ENCODE data around the gene TMEM132D.

DNA sequence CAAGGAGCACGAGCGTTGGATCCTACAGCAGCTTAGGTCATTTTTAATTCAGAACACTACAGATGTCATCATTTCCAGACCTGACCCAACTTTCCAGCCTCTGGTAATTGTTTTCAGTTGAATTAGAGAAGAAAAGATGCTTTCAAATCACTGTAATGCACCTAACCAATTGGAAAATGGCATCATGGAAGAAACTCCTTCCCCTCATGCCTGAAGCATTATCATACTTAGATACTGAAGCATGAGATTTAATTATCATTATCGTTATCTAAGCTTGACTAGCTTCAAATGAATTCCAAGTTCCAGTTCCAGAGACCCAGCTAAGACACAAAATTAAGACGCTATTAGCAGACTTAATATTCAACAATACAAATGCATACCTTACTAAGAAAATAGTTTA lies 299.3 kb downstream of the TMEM132D start:
- TF ChIP-seq JUN (IDR thresholded peaks at IDR 0.05; ENCODE audit: low read depth, low read length), result no peak
- no peak for TF ChIP-seq SIN3A (conservative IDR thresholded peaks at IDR 0.05 in 1 of 2, IDR thresholded peaks at IDR 0.05 in 1 of 2; ENCODE audit: low read depth in 1 of 2, low read length in 2 of 2)
- TF ChIP-seq CTCF (IDR thresholded peaks at IDR 0.05; ENCODE audit: control extremely low read depth in 1 of 3, insufficient read depth in 1 of 3, low read depth in 1 of 3, low read length in 3 of 3), result no peak
- no peak for TF ChIP-seq RAD21 (IDR thresholded peaks at IDR 0.05 in 1 of 2, conservative IDR thresholded peaks at IDR 0.05 in 1 of 2; ENCODE audit: low read depth in 2 of 2, low read length in 2 of 2)
- TF ChIP-seq YY1 (IDR thresholded peaks at IDR 0.05; ENCODE audit: low read depth, low read length), result no peak
- TF ChIP-seq POLR2AphosphoS5 (IDR thresholded peaks at IDR 0.05; ENCODE audit: low read depth, low read length), result no peak
- no peak for TF ChIP-seq ZNF274 (IDR thresholded peaks at IDR 0.05; ENCODE audit: borderline replicate concordance, extremely low read depth, low read length)
- TF ChIP-seq RBBP5 (IDR thresholded peaks at IDR 0.05; ENCODE audit: borderline replicate concordance, low read depth, low read length), result no peak
- no peak for TF ChIP-seq POLR2A (IDR thresholded peaks at IDR 0.05; ENCODE audit: control extremely low read depth in 1 of 2, low read depth in 2 of 2, low read length in 2 of 2)
- no peak for TF ChIP-seq EP300 (IDR thresholded peaks at IDR 0.05; ENCODE audit: borderline replicate concordance in 1 of 2, low read depth in 2 of 2, low read length in 2 of 2)
- TF ChIP-seq, protein P1, sequence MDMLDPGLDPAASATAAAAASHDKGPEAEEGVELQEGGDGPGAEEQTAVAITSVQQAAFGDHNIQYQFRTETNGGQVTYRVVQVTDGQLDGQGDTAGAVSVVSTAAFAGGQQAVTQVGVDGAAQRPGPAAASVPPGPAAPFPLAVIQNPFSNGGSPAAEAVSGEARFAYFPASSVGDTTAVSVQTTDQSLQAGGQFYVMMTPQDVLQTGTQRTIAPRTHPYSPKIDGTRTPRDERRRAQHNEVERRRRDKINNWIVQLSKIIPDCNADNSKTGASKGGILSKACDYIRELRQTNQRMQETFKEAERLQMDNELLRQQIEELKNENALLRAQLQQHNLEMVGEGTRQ (IDR thresholded peaks at IDR 0.05; ENCODE audit: low read length), result no peak
- TF ChIP-seq SRF (IDR thresholded peaks at IDR 0.05; ENCODE audit: low read depth, low read length), result no peak
- TF ChIP-seq TAF1 (IDR thresholded peaks at IDR 0.05; ENCODE audit: low read depth, low read length), result no peak
- no peak for TF ChIP-seq BRCA1 (IDR thresholded peaks at IDR 0.05; ENCODE audit: low read depth, low read length)

Data from H1 (cell line).